HepG2 (cell line): Measurements from ENCODE around the gene ADH1C.

ENCODE experiments used
- HCFC1 ChIP-seq: fragments of 150-350 bp; IDR thresholded peaks from 2 replicates; pipeline ENCODE4 v1.6.1; 2014; ENCODE audit warnings: low read depth, low read length
- HMG20B ChIP-seq: conservative IDR thresholded peaks from 2 replicates; pipeline ENCODE4 v1.6.1; 2016; ENCODE audit warnings: missing genetic modification reagents, missing compliant biosample characterization
- IKZF5 ChIP-seq: IDR thresholded peaks from 2 replicates; pipeline ENCODE4 v1.6.1; 2018; ENCODE audit warnings: missing genetic modification reagents, mild to moderate bottlenecking, missing compliant biosample characterization
- MTA3 ChIP-seq: sonication (generic); formaldehyde crosslinking; IDR thresholded peaks from 2 replicates; pipeline ENCODE4 v1.4.0; 2020; ENCODE audit warnings: missing genetic modification reagents
- SRF ChIP-seq: IDR thresholded peaks from 2 replicates; pipeline ENCODE4 v1.6.1; 2011; ENCODE audit warnings: mild to moderate bottlenecking, low read depth, low read length, moderate library complexity

- no peak for TF ChIP-seq HMG20B (CRISPR knock-in tag)
- TF ChIP-seq HCFC1, result no peak
- TF ChIP-seq SRF, result no peak
- TF ChIP-seq MTA3, result no peak
- no peak for TF ChIP-seq IKZF5 (CRISPR knock-in tag)
Observed at GRCh38 chr4:99395595-99396364, 43.2 kb upstream of the ADH1C start.
